HG03558 (cell line): ENCODE data around the gene MT1M.
"Not testable (repeated sequence)": the region's sequence is repeated elsewhere in the genome, so short reads cannot be mapped to it uniquely, and the experiment has no call there.

Experiments
- ATAC-seq: cut with Tn5 transposase; IDR thresholded peaks from one replicate; pipeline ENCODE4 v1.9.1; 2021; ENCODE audit warnings: moderate number of reproducible peaks; ENCODE audit not compliant: unreplicated experiment; ENCODE audit errors: extremely low read depth

The MT1M gene

GRCh38 chr16:56645311-56645710 lies 12.9 kb downstream of the MT1M start:
- no peak for ATAC-seq

GRCh38 chr16:56645838-56646237 lies 13.4 kb downstream of the MT1M start:
- no peak for ATAC-seq

- no peak for ATAC-seq
These were observed 15.4 kb downstream of the MT1M start for GRCh38 chr16:56647641-56648431.

- no peak for ATAC-seq
These were observed 16.8 kb downstream of the MT1M start for GRCh38 chr16:56649271-56649670.

- ATAC-seq = no peak
These were observed 17.4 kb downstream of the MT1M start for GRCh38 chr16:56649820-56650219.

- no peak for ATAC-seq
These were observed 19.1 kb downstream of the MT1M start, which contains the start of gene MT1B for GRCh38 chr16:56651586-56651985. Gene MT1B, plus strand, starts transcription at chr16:56651886. Its CDS starts 68 bp downstream, at chr16:56651954.

- ATAC-seq = no peak
These were observed 20.1 kb downstream of the MT1M start for GRCh38 chr16:56652600-56652999.

GRCh38 chr16:56653218-56653617 lies 20.8 kb downstream of the MT1M start:
- ATAC-seq = no peak

GRCh38 chr16:56657555-56658326 lies 25.3 kb downstream of the MT1M start, which contains the start of gene MT1F:
Gene MT1F, plus strand, starts transcription at chr16:56657959. Its CDS starts 100 bp downstream, at chr16:56658059.
- no peak for ATAC-seq

- no peak for ATAC-seq
These were observed 25.9 kb downstream of the MT1M start for GRCh38 chr16:56658327-56658875.

- ATAC-seq = no peak
These were observed 30.2 kb downstream of the MT1M start for GRCh38 chr16:56662357-56663354.

GRCh38 chr16:56664506-56664905 lies 32.0 kb downstream of the MT1M start:
- ATAC-seq = no peak

- ATAC-seq = not testable (repeated sequence)
These were observed 33.1 kb downstream of the MT1M start for GRCh38 chr16:56665286-56666261.

GRCh38 chr16:56667581-56668571 lies 35.4 kb downstream of the MT1M start, which contains the start of gene MT1G:
Gene MT1G, minus strand, starts transcription at chr16:56668065. Its CDS starts 72 bp downstream, at chr16:56667993.
- ATAC-seq = no peak

- no peak for ATAC-seq
These were observed 36.8 kb downstream of the MT1M start, which contains the start of gene MT1H for GRCh38 chr16:56669005-56669839. Gene MT1H, plus strand, starts transcription at chr16:56669814. Its CDS starts 71 bp downstream, at chr16:56669885.

- no peak for ATAC-seq
These were observed 37.6 kb downstream of the MT1M start for GRCh38 chr16:56669840-56670619.
